H1 (cell line): ENCODE measurements around the gene NEURL1B. TPM values are rescaled to one million over a fixed set of nuclear protein-coding genes. Genes with fewer than 3 reads are reported as not detected.

Source experiments
- EZH2 ChIP-seq: fragments of 200-600 bp; sonication (generic); IDR thresholded peaks from 2 replicates; pipeline ENCODE4 v1.7.1; 2012; ENCODE audit warnings: low read depth, mild to moderate bottlenecking, moderate library complexity, low read length, inconsistent platforms; ENCODE audit not compliant: severe bottlenecking
- GABPA ChIP-seq: IDR thresholded peaks from 2 replicates; pipeline ENCODE4 v1.6.1; 2011; ENCODE audit warnings: mild to moderate bottlenecking, low read length, moderate library complexity, borderline replicate concordance; ENCODE audit not compliant: insufficient read depth
- GTF2F1 ChIP-seq: IDR thresholded peaks from 2 replicates; pipeline ENCODE4 v1.6.1; 2012; ENCODE audit warnings: low read depth, low read length, improper control_type of control experiment, borderline replicate concordance
- HDAC6 ChIP-seq: IDR thresholded peaks from one replicate; pipeline ENCODE4 v1.7.1; 2012; ENCODE audit warnings: low read depth, mild to moderate bottlenecking, inconsistent platforms, low read length, moderate library complexity
- MAFK ChIP-seq: IDR thresholded peaks from 2 replicates; pipeline ENCODE4 v1.6.1; 2012; ENCODE audit warnings: low read depth, mild to moderate bottlenecking, improper control_type of control experiment, low read length
- NANOG ChIP-seq: IDR thresholded peaks from 2 replicates; pipeline ENCODE4 v1.6.1; 2011; ENCODE audit warnings: low read length, low read depth, mild to moderate bottlenecking, inconsistent platforms; ENCODE audit not compliant: insufficient read depth, poor library complexity, severe bottlenecking
- PHF8 ChIP-seq: fragments of 200-600 bp; sonication (generic); conservative IDR thresholded peaks from 2 replicates; pipeline ENCODE4 v1.7.1; 2012; ENCODE audit warnings: low read depth, mild to moderate bottlenecking, inconsistent platforms, low read length, moderate library complexity
- POU5F1 ChIP-seq: IDR thresholded peaks from 2 replicates; pipeline ENCODE4 v1.6.1; 2011; ENCODE audit warnings: low read depth, mild to moderate bottlenecking, low read length, moderate library complexity
- polyA plus RNA-seq, 7 experiments: library from polyadenylated mRNA; depleted of rRNA in 3 of 7; stranded (reverse) in 5 of 7; unstranded in 2 of 7; fragments of >200 nt in 5 of 7; fragments of 200-250 nt in 2 of 7; gene quantifications; 1 replicate in 5 of 7; 2 replicates in 1 of 7; 4 replicates in 1 of 7; pipeline versions ENCODE4 v1.2.1 to v1.2.3, GENCODE V29; 2011 to 2013; ENCODE audit warnings: missing spikeins in 2 of 7, mixed read lengths in 2 of 7
- total RNA-seq: library from RNA; stranded (reverse); fragmentation: NEBNext Ultra II Directional; extraction: Animal tissue kit (Norgen Biotek cat#: 25700); gene quantifications from 2 replicates; pipeline ENCODE4 v1.2.1, GENCODE V29; 2021

Gene NEURL1B
- total and polyA plus RNA-seq, 2 of the 8 experiments (the other 6 are each of a cell fraction or from before 2014, with no cell fraction given): 3.3 to 6.1 TPM

DNA sequence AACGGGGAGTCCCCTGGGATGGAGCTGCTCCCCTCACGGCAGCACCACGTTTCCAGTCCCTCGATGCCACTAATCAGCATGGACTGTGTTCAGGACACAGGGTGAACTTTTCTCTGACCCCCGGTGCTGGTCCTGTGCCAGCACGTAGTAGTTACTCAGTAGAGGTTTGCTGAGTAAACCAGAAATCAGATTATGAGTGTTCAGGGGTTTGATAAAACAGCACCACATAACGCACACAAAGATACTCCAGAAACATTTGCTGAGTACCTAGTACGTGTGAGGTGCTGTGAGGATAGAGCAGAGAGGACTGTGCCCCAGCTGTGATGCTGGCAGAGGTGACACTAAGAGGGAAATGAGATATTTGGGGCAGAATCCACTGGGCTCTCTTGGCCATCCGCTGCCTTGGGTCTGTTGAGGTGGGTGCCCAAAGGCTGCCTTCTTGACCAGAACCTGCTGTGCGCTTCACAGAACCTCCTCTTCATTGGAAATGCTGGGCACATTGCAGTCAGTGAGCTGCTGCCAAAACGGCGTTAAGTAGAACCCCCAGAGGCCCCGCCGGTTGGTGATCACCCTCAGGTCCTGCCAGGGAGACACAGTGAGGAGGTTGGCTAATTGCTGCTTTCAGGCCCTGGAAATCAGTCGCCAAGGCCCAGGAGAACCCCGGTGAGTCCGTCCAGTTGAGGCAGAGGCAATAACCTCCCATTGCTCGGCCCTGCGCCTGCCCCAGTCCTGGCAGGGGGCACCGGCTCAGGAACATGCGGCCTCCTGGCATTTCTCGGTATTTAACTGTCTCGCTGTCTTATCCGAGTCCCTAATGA lies 49.4 kb downstream of the NEURL1B start (continued):
- no peak for TF ChIP-seq NANOG
- TF ChIP-seq MAFK: no peak
- TF ChIP-seq PHF8: no peak
- no peak for TF ChIP-seq EZH2
- no peak for TF ChIP-seq HDAC6
- TF ChIP-seq GABPA: no peak
- TF ChIP-seq POU5F1: no peak
- TF ChIP-seq GTF2F1: no peak
- TF ChIP-seq, all 59 proteins: peak for 0
